Measurements from ENCODE around the gene HNMT. TPM values are rescaled to one million over a fixed set of nuclear protein-coding genes. Genes with fewer than 3 reads are reported as not detected.

The HNMT gene
- total and polyA plus RNA-seq, 2 of the 13 experiments (the other 11 are each of a cell fraction or from before 2014, with no cell fraction given) = 279 to 309 TPM

DNA sequence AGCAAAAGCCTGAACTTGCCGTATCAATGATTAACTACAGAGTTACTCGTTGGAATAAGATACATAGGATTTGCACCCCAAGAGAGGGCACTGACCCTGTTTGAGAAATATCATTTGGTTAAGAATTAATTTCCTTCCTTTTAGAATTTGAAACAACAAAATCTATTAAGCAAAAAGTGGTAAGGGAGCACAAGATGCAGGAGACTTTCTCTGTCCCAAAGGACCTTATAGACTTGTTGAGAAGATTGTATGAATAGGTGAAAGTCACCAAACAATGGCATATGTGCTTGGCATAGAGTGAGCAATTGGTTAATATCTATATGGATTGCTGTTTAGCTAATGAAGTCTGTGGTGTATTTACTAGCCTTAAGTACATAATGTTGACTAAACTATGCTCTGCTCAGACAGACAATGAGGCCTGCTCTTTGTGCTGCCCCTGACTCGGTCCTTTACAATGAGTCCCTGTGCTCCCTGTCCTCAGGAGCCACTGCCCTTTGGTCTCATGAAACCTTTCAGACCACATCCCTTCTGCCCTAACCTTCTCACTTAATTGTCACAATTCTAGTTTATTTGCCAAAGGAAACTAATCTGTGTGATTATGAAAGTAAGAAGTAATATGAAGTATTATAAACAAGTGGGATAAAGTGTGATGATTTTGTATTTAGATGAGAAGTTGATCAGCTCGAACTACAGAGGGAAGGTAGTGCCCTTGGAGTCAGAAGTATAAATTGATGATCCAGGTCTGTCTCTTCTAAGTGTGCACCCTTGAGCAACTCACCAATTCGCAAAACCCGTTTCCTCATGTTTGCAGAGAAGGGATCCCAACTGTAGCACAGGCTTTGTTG is 21.2 kb upstream of the HNMT start (continued):
- TF ChIP-seq GATAD2A (CRISPR knock-in tag; IDR thresholded peaks at IDR 0.05) (peak; percentile 92), EZH2 (conservative IDR thresholded peaks at IDR 0.05; ENCODE audit: low read depth, low read length) (no peak), MTA1 (CRISPR knock-in tag; IDR thresholded peaks at IDR 0.05; ENCODE audit: borderline replicate concordance) (peak; percentile 59; the same call in 1 of the 2 replicates), ZNF343 (CRISPR knock-in tag; IDR thresholded peaks at IDR 0.05) (0 out of 2 replicates have a peak, but pooled peaks have one; percentile 48), ZNF570 (CRISPR knock-in tag; IDR thresholded peaks at IDR 0.05; ENCODE audit: borderline replicate concordance) (no peak), ZNF781 (CRISPR knock-in tag; IDR thresholded peaks at IDR 0.05; ENCODE audit: borderline replicate concordance, not compliant biosample characterization) (peak; percentile 63), ZNF275 (CRISPR knock-in tag; IDR thresholded peaks at IDR 0.05; ENCODE audit: borderline replicate concordance) (no peak), MAZ (IDR thresholded peaks at IDR 0.05; ENCODE audit: borderline replicate concordance, low read depth, low read length) (0 out of 2 replicates have a peak, but pooled peaks have one; percentile 3), MAZ (CRISPR knock-in tag; IDR thresholded peaks at IDR 0.05; ENCODE audit: low read depth) (0 out of 2 replicates have a peak, but pooled peaks have one; percentile 52), ZNF124 (CRISPR knock-in tag; IDR thresholded peaks at IDR 0.05) (no peak; the same call in 1 of the 2 replicates), ZNF230 (CRISPR knock-in tag; IDR thresholded peaks at IDR 0.05) (no peak; the same call in 1 of the 2 replicates), ZNF274 (CRISPR knock-in tag; IDR thresholded peaks at IDR 0.05) (no peak; the same call in 1 of the 2 replicates), ZNF598 (CRISPR knock-in tag; IDR thresholded peaks at IDR 0.05; ENCODE audit: borderline replicate concordance) (peak; percentile 73; the same call in 1 of the 2 replicates), DNMT3B (CRISPR knock-in tag; conservative IDR thresholded peaks at IDR 0.05) (peak; percentile 95), TSC22D2 (CRISPR knock-in tag; IDR thresholded peaks at IDR 0.05; ENCODE audit: borderline replicate concordance) (no peak), ASH2L (IDR thresholded peaks at IDR 0.05; ENCODE audit: insufficient read length, low read depth, low read length) (peak; percentile 99), SATB2 (CRISPR knock-in tag; IDR thresholded peaks at IDR 0.05) (peak; percentile 26; the same call in 1 of the 2 replicates), WIZ (CRISPR knock-in tag; IDR thresholded peaks at IDR 0.05) (no peak), ZMYM3 (CRISPR knock-in tag; IDR thresholded peaks at IDR 0.05) (peak; percentile 68), PRDM4 (CRISPR knock-in tag; IDR thresholded peaks at IDR 0.05; ENCODE audit: borderline replicate concordance) (no peak), MAF1 (CRISPR knock-in tag; IDR thresholded peaks at IDR 0.05; ENCODE audit: borderline replicate concordance) (no peak), ZBTB44 (CRISPR knock-in tag; IDR thresholded peaks at IDR 0.05) (no peak)
- TF ChIP-seq, protein P1, sequence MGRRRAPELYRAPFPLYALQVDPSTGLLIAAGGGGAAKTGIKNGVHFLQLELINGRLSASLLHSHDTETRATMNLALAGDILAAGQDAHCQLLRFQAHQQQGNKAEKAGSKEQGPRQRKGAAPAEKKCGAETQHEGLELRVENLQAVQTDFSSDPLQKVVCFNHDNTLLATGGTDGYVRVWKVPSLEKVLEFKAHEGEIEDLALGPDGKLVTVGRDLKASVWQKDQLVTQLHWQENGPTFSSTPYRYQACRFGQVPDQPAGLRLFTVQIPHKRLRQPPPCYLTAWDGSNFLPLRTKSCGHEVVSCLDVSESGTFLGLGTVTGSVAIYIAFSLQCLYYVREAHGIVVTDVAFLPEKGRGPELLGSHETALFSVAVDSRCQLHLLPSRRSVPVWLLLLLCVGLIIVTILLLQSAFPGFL (CRISPR knock-in tag; IDR thresholded peaks at IDR 0.05) = no peak

All from HepG2 (cell line).